HG02759 (cell line): ENCODE data around the gene NECTIN1.

ENCODE experiments used
- ATAC-seq: cut with Tn5 transposase; IDR thresholded peaks from one replicate; pipeline ENCODE4 v1.9.1; 2021; ENCODE audit warnings: mild to moderate bottlenecking, moderate library complexity; ENCODE audit not compliant: unreplicated experiment

The NECTIN1 gene

DNA sequence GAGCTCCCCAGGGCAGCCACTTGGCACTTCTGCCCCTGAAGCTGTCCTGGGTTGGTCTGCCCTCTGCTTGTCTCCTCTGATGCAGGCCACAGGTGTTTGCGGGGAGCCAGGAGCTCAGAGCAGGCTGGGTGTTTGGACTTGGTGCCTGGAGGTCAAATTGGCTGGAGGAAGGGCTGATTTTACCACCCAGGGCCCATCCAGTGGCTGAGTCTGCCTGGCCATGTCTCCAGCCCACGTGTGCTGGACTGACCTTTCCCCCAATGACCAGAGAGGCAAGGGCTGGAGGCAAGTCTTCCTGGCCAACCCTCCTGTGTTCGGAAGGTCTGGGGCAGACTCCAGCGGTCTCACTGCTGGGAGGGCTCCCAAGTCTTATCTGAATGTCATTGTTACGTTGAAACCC lies 84.0 kb downstream of the NECTIN1 start:
- no peak for ATAC-seq

DNA sequence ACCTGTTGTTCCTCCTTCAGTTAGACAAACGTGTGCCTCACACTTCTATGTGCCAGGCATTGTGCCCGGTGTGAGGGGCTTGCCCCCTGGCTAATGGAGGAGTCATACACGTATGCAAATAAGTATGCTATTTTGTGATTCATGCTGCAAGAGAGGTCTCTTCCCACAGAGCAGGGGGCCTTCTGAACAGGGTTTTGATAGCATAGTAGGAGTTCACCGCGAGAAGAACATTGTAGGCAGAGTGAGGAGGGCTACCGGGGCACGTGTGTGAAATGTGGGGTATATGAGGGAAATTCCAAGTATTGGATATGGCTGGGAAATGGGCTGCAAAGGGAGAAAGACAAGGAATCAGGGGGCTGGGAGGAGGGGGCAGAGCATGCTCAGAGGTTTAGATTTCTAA lies 84.5 kb downstream of the NECTIN1 start:
- ATAC-seq, result no peak

DNA sequence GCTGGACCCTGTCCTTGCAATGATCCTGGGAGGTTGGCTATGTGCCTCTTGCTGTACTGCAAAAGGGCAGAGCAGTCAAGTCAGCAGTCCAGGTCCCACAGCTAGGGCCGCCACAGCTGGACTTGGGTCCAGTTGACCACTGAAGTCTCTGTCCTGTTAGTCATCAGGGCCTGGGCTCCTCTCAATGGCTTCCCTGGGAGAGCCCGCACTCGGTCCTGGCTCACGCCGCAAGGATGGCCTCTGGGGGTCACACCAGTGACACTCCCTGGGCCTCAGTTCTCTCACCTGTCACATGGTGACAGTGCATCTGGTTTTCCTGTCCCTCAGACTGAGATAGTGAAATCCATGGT lies 85.1 kb downstream of the NECTIN1 start:
- no peak for ATAC-seq

- no peak for ATAC-seq
These were observed 85.7 kb downstream of the NECTIN1 start for GRCh38 chr11:119643212-119643875.

GRCh38 chr11:119641983-119642745 lies 86.8 kb downstream of the NECTIN1 start:
- no peak for ATAC-seq

GRCh38 chr11:119640541-119640940 lies 88.5 kb downstream of the NECTIN1 start:
- ATAC-seq, result no peak

- ATAC-seq, result no peak
These were observed 89.3 kb downstream of the NECTIN1 start for GRCh38 chr11:119639642-119640205.

DNA sequence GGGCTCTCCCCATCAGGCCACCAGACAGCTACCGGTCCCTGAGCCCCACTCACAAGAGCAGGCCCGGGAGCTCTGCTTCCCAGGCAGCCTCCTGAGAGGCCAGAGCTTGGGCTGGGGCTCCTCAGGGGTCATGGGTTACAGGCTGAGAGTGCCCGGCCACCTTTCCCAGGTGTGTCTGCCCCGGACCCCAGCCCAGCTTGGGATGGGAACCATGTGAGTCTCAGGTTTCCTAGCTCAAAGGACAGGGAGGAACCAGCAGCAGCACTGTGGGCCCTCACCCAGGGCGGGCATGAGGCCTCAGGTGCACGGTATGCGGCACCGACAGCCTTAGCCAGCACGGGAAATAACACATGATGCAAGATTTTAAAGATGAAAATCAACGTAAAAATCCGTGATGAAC lies 90.1 kb downstream of the NECTIN1 start:
- ATAC-seq, result no peak

DNA sequence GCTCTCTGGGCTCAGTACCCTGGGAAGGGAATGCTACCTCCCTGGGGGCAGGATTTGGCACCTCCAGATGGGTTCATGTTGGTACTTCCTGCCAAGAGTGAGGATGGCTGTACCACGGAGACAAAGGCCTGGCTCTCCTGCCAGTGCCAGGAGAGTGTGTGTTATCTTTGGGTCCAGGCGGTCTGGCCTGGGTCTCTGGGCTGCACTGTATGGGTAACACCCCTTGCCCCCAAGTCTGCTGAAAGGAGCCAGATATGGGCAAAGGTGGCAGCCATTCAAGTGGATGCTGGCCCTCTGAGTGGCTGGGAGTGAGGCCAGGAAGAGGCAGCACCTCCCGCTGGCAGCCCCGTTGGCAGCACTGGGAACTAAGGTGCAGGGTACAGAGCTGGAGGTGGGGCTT lies 91.5 kb downstream of the NECTIN1 start:
- ATAC-seq, result no peak

- no peak for ATAC-seq
These were observed 93.2 kb downstream of the NECTIN1 start for GRCh38 chr11:119635776-119636175.

DNA sequence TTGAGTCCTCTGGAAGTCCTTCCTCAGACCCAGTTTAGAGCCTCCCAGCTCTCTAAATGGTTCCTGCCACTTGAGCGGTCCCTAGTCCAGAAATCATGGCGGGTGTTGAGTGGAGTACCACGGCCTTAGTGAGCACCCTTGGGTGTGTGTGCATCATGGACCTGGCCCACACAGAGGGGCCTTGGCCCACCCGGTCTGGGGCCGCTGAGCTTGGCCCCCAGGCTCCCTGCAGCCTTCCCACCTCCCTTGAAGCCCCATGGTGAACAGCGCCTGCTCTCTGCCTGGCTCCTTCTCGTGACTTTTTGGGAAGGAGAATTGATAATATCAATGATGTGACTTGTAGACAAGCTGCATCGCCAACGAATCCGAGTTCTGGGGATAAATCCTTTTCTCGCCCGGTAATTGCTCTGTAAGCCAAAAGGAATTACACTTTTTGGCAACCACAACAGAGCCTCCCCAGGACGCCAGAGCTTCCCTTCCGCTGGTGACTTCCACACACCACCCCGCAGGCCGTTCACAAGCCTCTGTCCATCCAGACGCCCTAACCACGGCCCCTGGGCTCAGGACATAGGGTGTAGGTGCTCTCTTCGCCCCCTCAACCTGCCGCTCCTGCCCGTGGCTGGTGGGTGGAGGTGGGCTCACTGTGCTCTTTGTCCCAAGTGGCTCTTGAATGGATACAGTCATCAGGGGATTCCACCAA lies 93.8 kb downstream of the NECTIN1 start:
- ATAC-seq, result no peak

DNA sequence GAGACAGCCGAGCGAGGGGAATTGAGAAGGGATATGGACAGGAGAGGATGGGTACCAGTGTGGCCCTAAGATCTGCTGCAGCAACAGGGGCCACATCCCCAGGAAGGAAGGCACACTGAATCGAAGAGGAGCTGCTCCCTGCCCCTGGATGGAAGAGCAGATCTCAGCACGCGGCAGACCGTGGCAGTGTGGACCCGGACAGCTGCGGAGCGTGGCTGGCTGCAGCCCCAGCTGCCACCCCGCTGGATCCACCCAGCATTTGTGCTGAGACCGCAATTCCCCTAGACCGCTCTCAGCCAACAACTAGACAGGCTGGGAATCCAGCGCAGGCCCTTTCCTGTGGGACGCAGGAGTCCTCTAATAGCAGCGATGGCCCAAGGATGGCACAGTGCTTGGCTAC lies 94.7 kb downstream of the NECTIN1 start:
- no peak for ATAC-seq

- no peak for ATAC-seq
These were observed 99.0 kb downstream of the NECTIN1 start for GRCh38 chr11:119629834-119630624.

- no peak for ATAC-seq
These were observed 99.9 kb downstream of the NECTIN1 start for GRCh38 chr11:119629085-119629484.

DNA sequence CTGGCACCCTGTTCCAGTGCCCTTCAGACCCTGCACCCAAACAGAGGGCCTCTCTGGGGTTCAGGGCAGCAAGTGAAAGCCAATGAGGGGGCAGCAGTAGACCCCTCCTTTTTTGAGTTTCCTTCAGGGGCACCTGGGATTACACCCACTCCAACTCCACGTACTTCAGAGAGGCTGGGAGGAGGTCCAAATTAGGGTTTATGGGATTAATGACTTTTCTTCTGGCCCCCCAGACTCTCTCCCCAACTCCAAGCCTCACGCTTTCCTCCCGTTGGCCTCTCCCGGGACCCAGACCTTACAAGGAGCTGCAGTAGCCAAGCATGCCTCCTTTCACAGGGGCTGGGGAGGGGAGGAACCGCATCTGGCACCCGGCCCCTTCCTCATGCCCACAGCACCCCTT lies 101.7 kb downstream of the NECTIN1 start:
- ATAC-seq, result no peak

DNA sequence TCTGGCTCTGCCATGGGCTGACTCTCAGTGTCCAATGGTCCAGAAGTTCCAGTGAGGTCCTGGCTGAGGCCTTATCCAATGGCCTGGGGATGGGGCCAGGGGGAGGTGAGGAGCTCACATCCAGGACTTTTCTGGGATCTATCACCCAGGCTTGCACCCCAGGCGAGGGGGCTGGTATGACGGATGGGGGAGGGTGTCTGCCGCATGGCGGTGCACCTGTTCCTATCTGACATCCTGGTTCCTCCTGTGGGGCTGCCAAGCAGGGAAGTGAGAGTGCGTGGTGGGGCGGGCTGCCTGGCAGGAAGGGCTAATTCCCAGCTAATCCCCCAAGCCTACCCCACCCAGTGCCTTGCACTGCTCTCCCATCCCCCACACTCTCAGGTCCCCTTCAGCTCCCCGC lies 102.1 kb downstream of the NECTIN1 start:
- ATAC-seq, result no peak

- no peak for ATAC-seq
These were observed 102.7 kb downstream of the NECTIN1 start for GRCh38 chr11:119626197-119626841.

DNA sequence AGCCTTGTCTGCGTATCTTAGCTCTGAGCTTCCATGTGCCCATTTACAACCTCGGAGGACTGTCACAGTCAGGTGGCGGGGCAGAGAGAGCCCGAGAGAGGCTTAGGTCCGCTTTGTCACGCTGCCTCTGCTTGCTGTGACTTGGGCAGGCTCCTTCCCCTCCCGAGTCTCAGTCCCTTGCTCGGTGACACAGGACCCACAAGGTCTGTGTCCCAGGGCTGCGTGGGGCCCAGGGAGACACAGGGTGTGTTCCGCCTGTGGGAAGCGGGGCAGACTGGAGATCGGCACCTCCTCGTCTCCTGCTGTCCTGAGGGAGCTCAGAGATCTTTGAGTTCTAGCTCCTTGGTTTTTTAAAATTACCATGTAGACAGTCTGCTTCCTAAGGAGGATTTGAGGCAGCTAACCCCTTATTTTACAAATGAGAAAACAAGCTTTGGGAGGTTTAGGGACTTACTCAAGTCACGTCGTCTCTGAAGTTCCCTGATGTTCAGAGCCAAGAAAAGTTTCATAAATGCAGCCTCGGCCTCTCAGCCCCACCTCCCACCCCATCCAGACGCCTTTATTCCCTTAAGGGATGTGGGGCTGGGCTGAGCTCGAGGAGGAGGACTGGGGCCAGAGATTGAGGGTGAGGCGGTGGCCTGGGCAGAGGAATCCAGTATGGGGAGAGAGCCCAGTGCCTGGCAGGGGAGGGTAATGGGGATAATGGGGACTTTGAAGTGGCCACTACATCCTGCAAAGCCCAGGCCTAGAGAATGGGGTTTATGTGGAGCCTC lies 103.6 kb downstream of the NECTIN1 start:
- no peak for ATAC-seq

DNA sequence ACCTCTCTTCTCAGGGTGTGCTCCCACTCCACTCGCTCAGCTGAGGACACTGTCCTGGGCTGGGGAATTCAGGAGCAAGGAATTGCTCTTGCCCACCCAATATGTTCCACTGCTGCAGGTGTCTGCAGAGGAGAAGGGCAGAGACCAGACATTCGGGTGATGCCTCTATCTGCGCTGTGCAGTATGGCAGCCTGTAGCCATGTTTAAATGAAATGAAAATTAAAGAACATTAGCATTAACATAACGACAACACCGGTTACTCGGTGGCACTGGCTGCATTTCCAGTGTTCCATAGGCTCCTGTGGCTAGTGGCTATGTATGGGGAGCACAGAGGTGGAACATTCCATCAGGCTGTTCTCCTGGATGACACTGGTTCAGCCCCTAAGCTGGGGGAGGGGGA lies 104.4 kb downstream of the NECTIN1 start:
- ATAC-seq, result no peak
